GM18870 (cell line): Measurements from ENCODE around the gene EIF3D.

Experiments used
- ATAC-seq: cut with Tn5 transposase; IDR thresholded peaks from one replicate; pipeline ENCODE4 v1.9.1; 2021; ENCODE audit warnings: moderate library complexity; ENCODE audit not compliant: unreplicated experiment

EIF3D gene

DNA sequence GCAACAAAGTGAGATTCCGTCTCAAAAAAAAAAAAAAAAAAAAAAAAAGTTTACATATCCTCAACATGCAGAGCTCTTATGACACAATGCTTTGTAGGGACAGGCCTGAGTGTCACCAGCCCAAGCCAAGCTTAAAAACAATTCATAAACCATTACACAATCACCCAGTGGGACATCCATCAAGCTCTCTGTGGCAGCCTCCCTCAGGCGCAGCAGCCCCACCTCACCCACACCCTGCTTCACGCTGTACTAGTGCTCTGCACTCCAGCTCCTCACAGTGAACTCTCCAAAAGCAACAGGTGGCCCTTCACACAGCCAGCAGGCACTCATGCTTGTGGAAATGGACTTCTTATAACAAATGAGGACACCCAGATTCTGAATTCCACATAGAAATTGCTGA lies 18.6 kb downstream of the EIF3D start:
- no peak for ATAC-seq

- no peak for ATAC-seq
Measured at GRCh38 chr22:36507518-36508010, 21.4 kb downstream of the EIF3D start.

- no peak for ATAC-seq
Measured at GRCh38 chr22:36506637-36507517, 22.1 kb downstream of the EIF3D start, which contains the start of gene FOXRED2. TSS of gene FOXRED2 (minus strand) at chr22:36507040. CDS start at chr22:36506422, 618 bp downstream.

DNA sequence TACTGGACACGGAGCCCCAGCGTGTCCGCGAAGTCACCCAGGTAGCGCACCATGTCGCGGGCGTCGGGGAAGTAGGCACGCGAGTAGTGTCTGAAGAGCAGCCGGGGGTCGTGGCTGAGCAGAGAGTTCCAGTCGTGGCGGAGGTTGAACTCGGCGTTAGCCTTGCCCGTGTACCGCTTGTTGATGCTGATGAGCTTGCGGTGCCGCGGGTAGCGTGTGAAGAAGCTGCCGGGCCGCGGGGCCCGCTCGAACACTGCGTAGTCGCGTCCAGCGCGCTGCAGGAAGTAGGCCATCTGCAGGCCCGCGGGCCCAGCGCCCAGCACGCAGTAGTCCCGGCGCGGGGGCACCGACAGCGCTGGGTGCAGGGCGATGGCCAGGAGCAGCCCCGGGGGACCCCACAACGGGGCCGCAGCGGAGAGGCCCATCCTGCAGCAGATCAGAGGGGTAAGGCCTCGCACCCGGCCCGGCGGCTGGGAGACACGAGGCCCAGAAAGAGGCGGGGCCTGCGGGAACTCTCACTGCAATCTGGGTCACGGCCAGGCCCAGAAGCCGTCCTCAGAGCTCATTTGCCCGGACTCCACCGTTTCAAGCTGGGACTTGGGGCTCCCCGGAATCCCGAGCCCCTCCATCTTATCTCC lies 22.8 kb downstream of the EIF3D start:
- no peak for ATAC-seq

DNA sequence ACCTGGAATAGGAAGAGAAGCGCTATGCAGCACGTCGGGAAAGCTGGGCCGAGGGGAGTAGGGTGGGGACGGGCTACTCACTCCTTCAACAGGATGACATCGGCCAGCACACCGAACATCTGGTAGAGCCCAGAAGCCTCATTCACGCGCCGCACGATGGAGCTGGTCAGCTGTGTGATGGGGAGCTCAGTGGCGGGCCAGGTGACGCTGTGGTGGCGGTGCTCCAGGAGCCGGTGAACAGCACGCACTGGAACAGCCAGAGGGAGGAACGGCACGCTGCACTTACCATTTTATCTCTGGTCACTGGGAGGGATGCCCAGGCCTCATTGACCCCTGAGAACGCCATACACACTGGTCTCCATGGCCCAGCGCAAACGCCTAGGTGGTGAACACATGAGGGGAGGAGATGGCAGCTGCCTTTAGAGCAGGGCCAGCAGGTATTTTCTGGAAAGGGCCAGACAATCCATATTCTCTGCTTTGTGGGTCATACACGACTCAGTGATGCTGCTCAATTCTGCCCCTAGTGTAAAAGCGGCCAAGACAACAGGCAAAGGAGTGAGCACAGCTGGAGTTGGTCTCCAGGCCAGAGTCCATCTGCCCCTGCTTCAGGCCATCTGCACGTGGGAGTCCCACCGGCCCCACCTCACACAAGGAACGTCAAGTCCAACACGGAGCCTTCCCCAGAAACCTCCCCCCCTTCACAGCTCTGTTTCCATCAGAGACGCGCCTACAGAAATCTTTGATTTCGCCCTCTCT lies 30.9 kb downstream of the EIF3D start:
- ATAC-seq, result no peak

DNA sequence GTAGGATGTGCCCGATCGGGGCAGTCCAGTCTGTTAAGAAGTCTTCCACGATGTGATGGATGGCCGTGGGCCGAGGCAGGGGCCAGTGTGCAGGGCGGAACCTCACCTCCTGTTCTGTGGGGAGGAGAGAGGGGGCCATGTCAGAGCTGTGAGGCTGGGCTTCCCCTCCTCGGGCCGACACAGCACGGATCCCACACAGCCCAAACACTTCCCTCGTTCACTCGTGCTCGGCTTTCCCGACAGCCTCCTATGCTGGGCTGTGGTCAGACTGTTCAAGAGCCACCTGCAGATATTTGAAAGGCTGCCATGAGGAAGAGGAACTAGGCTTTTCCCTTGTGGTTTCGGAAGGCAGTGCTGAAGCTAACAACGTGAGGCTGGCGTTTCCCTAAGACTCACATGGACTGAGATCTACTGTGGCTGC lies 35.3 kb downstream of the EIF3D start:
- ATAC-seq, result no peak

- ATAC-seq, result no peak
Measured at GRCh38 chr22:36492109-36492508, 36.9 kb downstream of the EIF3D start.

- no peak for ATAC-seq
Measured at GRCh38 chr22:36491155-36491554, 37.8 kb downstream of the EIF3D start.

DNA sequence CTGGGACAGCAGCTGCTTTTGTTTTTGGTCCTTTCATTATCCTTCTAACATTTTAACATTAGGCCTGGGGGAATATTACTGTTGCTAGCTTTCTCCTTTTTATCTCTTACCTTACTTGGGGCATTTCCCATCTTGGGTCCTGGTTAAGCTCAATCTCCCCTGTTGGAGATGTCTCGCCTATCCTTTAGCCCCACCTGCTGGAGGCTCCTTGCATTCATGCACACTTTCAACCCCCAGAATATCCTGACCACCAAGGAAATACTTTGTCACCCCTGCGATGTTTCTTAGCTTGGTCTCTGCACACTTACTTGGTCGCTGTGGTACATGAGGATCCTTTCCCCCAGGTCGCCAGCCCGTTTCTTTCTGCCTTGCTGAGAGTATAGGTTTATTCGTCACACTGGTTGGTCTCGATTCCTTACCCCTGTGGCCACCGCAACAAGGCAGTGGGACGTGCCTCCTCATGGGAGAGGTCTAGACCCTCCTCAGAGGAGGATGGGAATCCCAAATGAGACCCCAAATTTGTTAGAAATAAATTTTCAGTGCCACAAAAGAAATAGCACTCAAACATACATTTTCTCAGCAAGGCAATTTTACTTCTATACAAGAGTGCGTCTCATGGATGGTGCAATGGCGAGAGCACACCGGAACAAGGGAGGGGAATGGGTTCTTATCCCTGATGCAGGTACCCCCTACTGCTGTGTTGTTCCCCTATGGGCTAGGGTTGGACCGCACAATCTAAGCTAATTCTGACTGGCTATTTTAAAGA lies 42.2 kb downstream of the EIF3D start:
- ATAC-seq, result no peak

DNA sequence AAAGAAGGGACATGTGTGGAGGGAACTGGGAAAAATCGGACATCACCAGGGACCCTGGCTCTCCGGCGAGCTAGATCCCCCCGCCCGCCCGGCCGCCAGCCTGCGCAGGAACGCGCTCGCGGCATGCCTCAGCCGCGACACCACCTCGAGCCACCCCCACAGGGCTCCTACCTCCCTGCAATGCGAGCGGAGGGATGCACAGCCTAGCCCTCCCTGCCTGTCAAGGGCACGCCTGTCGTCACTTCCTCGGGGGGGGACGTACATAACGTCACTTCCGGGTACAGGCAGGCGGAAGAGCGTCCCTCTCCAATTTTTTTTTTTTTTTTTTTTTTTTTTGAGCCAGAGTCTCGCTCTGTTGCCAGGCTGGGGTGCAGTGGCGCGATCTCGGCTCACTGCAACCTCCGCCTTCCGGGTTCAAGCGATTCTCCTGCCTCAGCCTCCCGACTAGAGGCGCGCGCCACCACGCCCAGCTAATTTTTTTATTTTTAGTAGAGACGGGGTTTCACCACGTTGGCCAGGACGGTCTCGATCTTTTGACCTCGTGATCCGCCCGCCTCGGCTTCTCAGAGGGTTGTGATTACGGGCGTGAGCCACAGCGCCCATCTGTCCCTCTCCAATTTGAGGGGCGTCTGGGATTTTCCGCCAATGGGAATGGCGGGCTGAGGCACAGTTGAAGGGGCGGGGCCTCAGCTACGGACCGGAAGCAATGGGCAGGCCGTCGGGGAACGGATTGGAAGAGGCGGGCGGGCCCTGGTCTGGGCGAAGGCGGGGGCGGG lies 47.4 kb downstream of the EIF3D start, which contains the start of gene TXN2:
Gene TXN2 (minus strand): TSS at position 248 of the 776 bp plus-strand sequence. CDS start 803 bp downstream, outside the sequence.
- ATAC-seq, result no peak

GRCh38 chr22:36480941-36481392 lies 48.0 kb downstream of the EIF3D start:
- no peak for ATAC-seq

- no peak for ATAC-seq
Measured at GRCh38 chr22:36478966-36479365, 50.0 kb downstream of the EIF3D start.

GRCh38 chr22:36475341-36475740 lies 53.6 kb downstream of the EIF3D start:
- no peak for ATAC-seq

- no peak for ATAC-seq
Measured at GRCh38 chr22:36472689-36473088, 56.3 kb downstream of the EIF3D start.

DNA sequence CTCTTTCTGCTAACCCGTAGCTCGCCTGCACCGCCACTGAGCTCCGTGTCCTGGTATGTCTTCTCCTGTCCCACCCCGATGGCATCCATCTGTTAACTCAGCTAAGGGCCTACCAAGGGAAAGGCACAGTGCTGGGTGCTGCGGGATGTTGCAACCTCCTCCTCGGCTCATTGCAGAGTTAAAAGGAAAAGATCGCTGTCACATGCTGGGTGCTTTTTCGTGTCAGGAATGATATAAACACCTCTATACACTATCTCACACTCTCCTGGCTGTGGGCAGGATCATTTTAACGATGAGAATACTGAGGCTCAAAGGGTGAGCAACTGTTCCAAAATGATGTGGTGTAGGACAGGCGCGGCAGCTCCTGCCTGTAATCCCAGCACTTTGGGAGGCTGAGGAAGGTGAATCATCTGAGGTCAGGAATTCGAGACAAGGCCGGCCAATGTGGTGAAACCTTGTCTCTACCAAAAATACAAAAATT lies 57.6 kb downstream of the EIF3D start:
- ATAC-seq, result no peak

DNA sequence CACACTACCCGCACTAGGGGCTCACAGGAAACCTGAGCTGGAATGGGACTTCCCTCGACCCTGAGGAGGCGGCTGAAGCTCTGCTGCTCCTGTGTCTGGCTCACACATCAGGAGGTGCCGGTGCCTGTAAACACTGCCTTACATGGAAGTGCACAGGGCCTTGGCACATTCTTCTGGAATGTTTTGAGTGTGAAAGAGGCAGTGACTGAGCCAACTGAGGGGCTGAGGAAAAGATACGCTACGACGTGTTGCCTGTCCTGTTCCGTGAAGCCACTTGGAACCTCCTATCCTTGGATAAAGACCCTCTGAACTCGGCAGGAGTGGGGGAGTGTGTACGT lies 58.0 kb downstream of the EIF3D start:
- no peak for ATAC-seq

DNA sequence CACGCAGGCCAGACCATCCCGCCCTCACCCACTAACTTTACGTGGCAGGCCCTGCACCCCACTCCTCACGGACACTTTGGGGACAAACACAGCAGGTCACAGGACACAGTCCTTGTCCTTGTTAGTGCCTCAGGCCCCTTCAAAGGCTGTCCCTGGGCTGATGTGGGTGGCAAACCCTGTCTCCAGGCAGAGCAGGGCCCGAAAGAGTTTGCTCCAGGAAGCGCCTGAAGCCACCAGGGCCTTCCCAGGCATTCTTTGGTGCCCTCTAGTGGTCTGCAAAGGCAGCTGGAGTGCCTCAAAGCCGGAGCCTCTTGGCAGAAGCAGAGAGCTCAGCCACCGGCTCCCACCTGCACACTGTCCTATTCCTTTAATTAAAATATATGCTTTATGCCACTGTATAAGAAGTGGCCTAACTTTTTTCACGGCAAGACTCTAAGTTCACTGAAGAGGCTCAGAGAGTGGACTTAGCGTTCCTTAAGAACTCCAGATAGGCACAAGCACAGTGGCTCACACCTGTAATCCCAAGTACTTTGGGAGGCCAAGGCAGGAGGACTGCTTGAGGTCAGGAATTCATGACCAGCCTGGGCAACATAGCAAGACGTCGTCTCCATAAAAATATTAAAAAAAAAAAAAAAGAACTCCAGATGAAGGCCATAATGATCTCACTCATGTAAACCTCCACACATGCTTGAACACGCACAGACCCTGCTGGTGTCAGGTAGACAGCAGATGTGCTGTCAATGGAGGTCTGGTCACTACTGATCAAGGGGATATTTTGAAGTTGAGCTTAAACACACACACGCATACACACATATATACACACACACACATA lies 58.6 kb downstream of the EIF3D start:
- no peak for ATAC-seq

GRCh38 chr22:36469094-36469710 lies 59.8 kb downstream of the EIF3D start:
- no peak for ATAC-seq
